Measurements from ENCODE around the gene PLCD3.

GRCh38 chr17:45110676-45111611, 21.4 kb downstream of the PLCD3 start:
- TF ChIP-seq POLR2AphosphoS5 (IDR thresholded peaks at IDR 0.05): peak in 1 of 3 donors; percentile 34
- peak in 2 of 11 experiments; percentile 8 to 9 for TF ChIP-seq CTCF (IDR thresholded peaks at IDR 0.05 in 8 of 11, conservative IDR thresholded peaks at IDR 0.05 in 3 of 11)
- TF ChIP-seq POLR2A (IDR thresholded peaks at IDR 0.05): no peak
